HG02970 (cell line): Measurements from ENCODE around the gene SLC1A6.
"Not testable (repeated sequence)": the region's sequence is repeated elsewhere in the genome, so short reads cannot be mapped to it uniquely, and the experiment has no call there.

ENCODE experiments used
- ATAC-seq: cut with Tn5 transposase; IDR thresholded peaks from one replicate; pipeline ENCODE4 v1.9.1; 2021; ENCODE audit warnings: mild to moderate bottlenecking, moderate library complexity, moderate number of reproducible peaks; ENCODE audit not compliant: unreplicated experiment, low FRiP score

The SLC1A6 gene

GRCh38 chr19:14961956-14962685, 17.5 kb downstream of the SLC1A6 start:
- no peak for ATAC-seq

GRCh38 chr19:14959263-14959662, 20.4 kb downstream of the SLC1A6 start:
- ATAC-seq: no peak

GRCh38 chr19:14957464-14957863, 22.2 kb downstream of the SLC1A6 start:
- no peak for ATAC-seq

GRCh38 chr19:14954071-14954655, 25.5 kb downstream of the SLC1A6 start:
- no peak for ATAC-seq

GRCh38 chr19:14952767-14953166, 26.9 kb downstream of the SLC1A6 start:
- no peak for ATAC-seq

GRCh38 chr19:14950421-14950820, 29.2 kb downstream of the SLC1A6 start:
- no peak for ATAC-seq

GRCh38 chr19:14949876-14950275, 29.8 kb downstream of the SLC1A6 start:
- ATAC-seq: no peak

GRCh38 chr19:14949413-14949812, 30.3 kb downstream of the SLC1A6 start:
- ATAC-seq: not testable (repeated sequence)

GRCh38 chr19:14944456-14944855, 35.2 kb downstream of the SLC1A6 start:
- ATAC-seq: no peak

- ATAC-seq: no peak
These were observed 36.1 kb downstream of the SLC1A6 start for GRCh38 chr19:14943601-14944000.

- no peak for ATAC-seq
These were observed 38.5 kb downstream of the SLC1A6 start, which contains the start of gene OR7C2 for GRCh38 chr19:14941189-14941588. TSS of gene OR7C2 (plus strand) at chr19:14941489. CDS start at chr19:14941489, 0 bp downstream.

- ATAC-seq: no peak
These were observed 39.4 kb downstream of the SLC1A6 start for GRCh38 chr19:14940266-14940665.

- no peak for ATAC-seq
These were observed 46.2 kb downstream of the SLC1A6 start for GRCh38 chr19:14933506-14933905.

- no peak for ATAC-seq
These were observed 62.8 kb downstream of the SLC1A6 start for GRCh38 chr19:14916848-14917247.

GRCh38 chr19:14915116-14915515, 64.5 kb downstream of the SLC1A6 start:
- ATAC-seq: no peak

GRCh38 chr19:14906711-14907110, 73.0 kb downstream of the SLC1A6 start:
- ATAC-seq: no peak

- ATAC-seq: no peak
These were observed 77.9 kb downstream of the SLC1A6 start for GRCh38 chr19:14901675-14902260.
